Activated CD4-positive, alpha-beta T cell treated with anti-CD3 and anti-CD28 coated beads, Interleukin-2, amount 10 ng/mL, durations not matched to agents 7 days and 5 days (primary cell): ENCODE measurements around the gene TBC1D14. TPM values are rescaled to one million over a fixed set of nuclear protein-coding genes. Genes with fewer than 3 reads are reported as not detected.

Experiments
- CTCF ChIA-PET: fragments of 350-600 bp; sonication (Branson Sonifier 250); formaldehyde crosslinking; loops from one replicate; lab custom pipeline; 2021; ENCODE audit warnings: antibody characterized with exemption; lab: Charles Lee
- POLR2A ChIA-PET: fragments of 350-600 bp; sonication (Branson Sonifier 250); formaldehyde crosslinking; loops from one replicate; lab custom pipeline; 2021; ENCODE audit warnings: antibody characterized with exemption; lab: Charles Lee
- DNase-seq: peaks from one replicate; pipeline ENCODE4 v3.0.0-alpha.2; 2020
- H3K27ac Mint-ChIP-seq: one replicate; pipeline ENCODE4 v1.8.0; 2021; ENCODE audit warnings: mild to moderate bottlenecking, moderate library complexity, mixed read lengths
- H3K27me3 Mint-ChIP-seq: one replicate; pipeline ENCODE4 v1.8.0; 2021; ENCODE audit warnings: mixed read lengths
- H3K36me3 Mint-ChIP-seq: one replicate; pipeline ENCODE4 v1.8.0; 2021; ENCODE audit warnings: low read depth, mixed read lengths
- H3K4me1 Mint-ChIP-seq: one replicate; pipeline ENCODE4 v1.8.0; 2021; ENCODE audit warnings: mixed read lengths
- H3K4me3 Mint-ChIP-seq: one replicate; pipeline ENCODE4 v1.8.0; 2021; ENCODE audit warnings: mild to moderate bottlenecking, moderate library complexity, mixed read lengths
- H3K9me3 Mint-ChIP-seq: one replicate; pipeline ENCODE4 v1.8.0; 2021; ENCODE audit warnings: mixed read lengths
- total RNA-seq, 2 experiments: library from RNA; stranded (reverse); gene quantifications; one replicate each; pipeline ENCODE4 v1.2.3, GENCODE V29; 2021

Gene TBC1D14
- total RNA-seq, 2 experiments from 2014 or later: 50.1 to 50.2 TPM

DNA sequence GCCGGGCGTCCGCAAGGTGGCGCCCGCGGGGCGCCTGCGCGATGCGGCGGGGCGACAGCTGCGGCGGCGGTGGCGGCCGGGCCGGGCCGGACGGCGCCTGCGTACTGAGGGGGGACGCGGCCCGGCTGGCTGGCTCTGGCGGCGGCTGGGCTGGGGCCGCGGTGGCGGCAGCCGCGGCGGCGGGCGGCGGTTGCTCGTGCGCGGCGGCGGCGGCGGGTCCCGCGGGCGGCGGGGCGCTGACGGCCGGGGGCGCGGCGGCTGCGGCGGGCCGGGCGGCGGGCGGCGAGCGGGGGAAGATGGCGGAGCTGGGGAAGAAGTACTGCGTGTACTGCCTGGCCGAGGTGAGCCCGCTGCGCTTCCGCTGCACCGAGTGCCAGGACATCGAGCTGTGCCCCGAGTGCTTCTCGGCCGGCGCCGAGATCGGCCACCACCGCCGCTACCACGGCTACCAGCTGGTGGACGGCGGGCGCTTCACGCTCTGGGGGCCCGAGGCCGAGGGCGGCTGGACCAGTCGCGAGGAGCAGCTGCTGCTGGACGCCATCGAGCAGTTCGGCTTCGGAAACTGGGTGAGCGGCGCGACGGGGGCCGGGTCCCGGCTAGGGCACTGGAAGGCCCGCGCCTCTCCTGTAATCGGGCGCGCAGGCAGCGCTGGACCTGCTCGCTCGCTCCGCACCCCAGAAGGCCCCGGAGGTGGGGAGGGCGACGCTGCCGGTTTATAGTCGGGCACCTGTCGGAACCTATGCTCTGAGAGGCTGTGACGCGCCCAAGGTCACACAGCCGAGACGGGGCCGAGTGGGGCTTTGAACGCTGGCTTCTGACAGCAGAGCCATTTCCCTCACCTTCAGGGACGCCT, 133.9 kb downstream of the TBC1D14 start, which contains the start of gene TADA2B:
Gene TADA2B, plus strand, starts transcription at position 89 of the 853 bp plus-strand sequence. Its CDS starts 208 bp downstream, at position 297.
- no peaks in the 10 kb centered on the region for H3K9me3 Mint-ChIP-seq
- CTCF ChIA-PET: interaction anchor here (0.7 to 9.0 kb wide), 30 partner anchors 9 to 718 kb away, joined by 3 to 128 read pairs (median 5); partner anchors contain the start of genes GRPEL1 and MRFAP1L1

GRCh38 chr4:7044137-7044930, 134.7 kb downstream of the TBC1D14 start:
- DNase-seq: no peak
- peaks cover 46% of the 10 kb centered on the region for H3K4me1 Mint-ChIP-seq
- CTCF ChIA-PET: interaction anchor here (0.6 to 9.0 kb wide), 12 partner anchors 9 to 335 kb away, joined by 3 to 128 read pairs (median 5); partner anchors contain the start of genes GRPEL1 and MRFAP1L1

More for the DNA sequence above, 133.9 kb downstream of the TBC1D14 start, which contains the start of gene TADA2B:
- peak within 1 kb of the TSS; percentile 90 for H3K4me3 Mint-ChIP-seq
- H3K36me3 Mint-ChIP-seq: peaks cover 8% of the 10 kb centered on the region
- H3K4me1 Mint-ChIP-seq: peaks cover 43% of the 10 kb centered on the region
- DNase-seq: peak; percentile 63
- H3K27me3 Mint-ChIP-seq: peaks cover 6% of the 10 kb centered on the region
- POLR2A ChIA-PET: interaction anchor here (0.7 to 1.5 kb wide), 3 partner anchors 20 to 57 kb away, joined by 3 to 5 read pairs (median 4); no protein-coding TSS in a partner anchor
- H3K27ac Mint-ChIP-seq: peak within 1 kb of the TSS; percentile 87

GRCh38 chr4:7045553-7045952, 135.9 kb downstream of the TBC1D14 start:
- H3K36me3 Mint-ChIP-seq: peaks cover 8% of the 10 kb centered on the region
- H3K27me3 Mint-ChIP-seq: peaks cover 6% of the 10 kb centered on the region
- H3K4me1 Mint-ChIP-seq: peaks cover 46% of the 10 kb centered on the region
- H3K9me3 Mint-ChIP-seq: no peaks in the 10 kb centered on the region
- ChIA-PET CTCF (interaction anchor here (1.0 to 9.0 kb wide), 5 partner anchors 8 to 33 kb away, joined by 4 to 128 read pairs (median 5); partner anchors contain the start of gene GRPEL1), POLR2A (no interaction called here)
- no peak for DNase-seq
- peak overlapping the region; percentile 90 for H3K4me3 Mint-ChIP-seq
- H3K27ac Mint-ChIP-seq: no peak overlapping the region

More at GRCh38 chr4:7044137-7044930, 134.7 kb downstream of the TBC1D14 start:
- H3K36me3 Mint-ChIP-seq: peaks cover 8% of the 10 kb centered on the region
- POLR2A ChIA-PET: no interaction called here
- peak overlapping the region; percentile 90 for H3K4me3 Mint-ChIP-seq
- no peaks in the 10 kb centered on the region for H3K9me3 Mint-ChIP-seq
- peak overlapping the region; percentile 86 for H3K27ac Mint-ChIP-seq
- H3K27me3 Mint-ChIP-seq: peaks cover 6% of the 10 kb centered on the region

GRCh38 chr4:7045961-7046921, 136.6 kb downstream of the TBC1D14 start:
- H3K9me3 Mint-ChIP-seq: no peaks in the 10 kb centered on the region
- peaks cover 8% of the 10 kb centered on the region for H3K36me3 Mint-ChIP-seq
- CTCF ChIA-PET: interaction anchor here (1.0 to 9.0 kb wide), 6 partner anchors 7 to 33 kb away, joined by 3 to 128 read pairs (median 4); partner anchors contain the start of gene GRPEL1
- POLR2A ChIA-PET: no interaction called here
- peaks cover 6% of the 10 kb centered on the region for H3K27me3 Mint-ChIP-seq
- DNase-seq: no peak
- H3K27ac Mint-ChIP-seq: no peak overlapping the region
- H3K4me3 Mint-ChIP-seq: peak overlapping the region; percentile 90
- peaks cover 46% of the 10 kb centered on the region for H3K4me1 Mint-ChIP-seq

DNA sequence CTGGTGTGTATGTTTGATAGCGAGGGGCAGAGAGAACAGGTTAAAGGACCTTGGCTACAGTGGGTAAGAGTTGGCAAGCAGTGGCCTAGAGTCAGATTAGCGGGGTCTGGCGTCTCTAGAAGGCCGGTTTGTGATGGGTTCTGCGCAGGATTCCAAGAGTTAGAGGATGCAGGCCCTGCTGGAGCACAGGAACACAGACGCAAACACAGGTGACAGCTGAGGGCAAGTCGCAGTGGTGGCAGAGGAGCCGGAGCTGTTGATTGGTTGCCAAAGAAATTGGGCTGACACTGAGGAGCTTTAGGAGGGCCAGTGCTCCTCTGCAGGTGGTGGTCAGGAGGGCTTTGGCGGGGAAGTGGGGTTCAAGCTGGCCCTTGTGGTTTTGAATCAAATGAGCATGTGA, 137.3 kb downstream of the TBC1D14 start:
- POLR2A ChIA-PET: no interaction called here
- peaks cover under 1% of the 10 kb centered on the region for H3K27me3 Mint-ChIP-seq
- CTCF ChIA-PET: interaction anchor here (1.0 to 9.0 kb wide), 4 partner anchors 9 to 19 kb away, joined by 3 to 128 read pairs (median 6); partner anchors contain the start of gene GRPEL1
- H3K9me3 Mint-ChIP-seq: no peaks in the 10 kb centered on the region
- peak overlapping the region; percentile 57 for H3K27ac Mint-ChIP-seq
- H3K4me1 Mint-ChIP-seq: peaks cover 41% of the 10 kb centered on the region
- no peak overlapping the region for H3K4me3 Mint-ChIP-seq
- H3K36me3 Mint-ChIP-seq: peaks cover 8% of the 10 kb centered on the region
- DNase-seq: no peak

DNA sequence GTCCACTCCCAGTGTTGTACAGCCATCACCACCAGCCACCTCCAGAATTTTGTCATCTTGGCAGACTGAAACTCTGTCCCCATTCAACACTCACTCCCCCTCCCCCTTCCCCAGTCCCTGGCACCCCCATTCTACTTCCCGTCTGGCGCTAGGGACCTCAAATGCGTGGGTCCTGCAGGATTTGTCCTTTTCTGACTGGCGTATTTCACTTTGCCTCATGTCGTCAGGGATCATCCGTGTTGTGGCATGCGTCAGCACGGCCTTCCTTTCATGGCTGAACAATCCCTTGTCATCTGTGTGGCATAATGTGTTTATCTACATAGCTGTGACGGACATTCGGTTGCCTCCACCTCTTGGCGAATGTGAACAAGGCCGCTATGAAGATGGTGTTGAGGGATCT, 139.0 kb downstream of the TBC1D14 start:
- H3K27me3 Mint-ChIP-seq: no peaks in the 10 kb centered on the region
- ChIA-PET POLR2A (no interaction called here), CTCF (interaction anchor here (3.8 kb wide), 1 partner anchor 18 kb away, joined by 15 read pairs; the partner anchor contains the start of gene GRPEL1)
- peaks cover 46% of the 10 kb centered on the region for H3K4me1 Mint-ChIP-seq
- no peak overlapping the region for H3K27ac Mint-ChIP-seq
- peaks cover 8% of the 10 kb centered on the region for H3K36me3 Mint-ChIP-seq
- no peak overlapping the region for H3K4me3 Mint-ChIP-seq
- DNase-seq: no peak
- no peaks in the 10 kb centered on the region for H3K9me3 Mint-ChIP-seq

DNA sequence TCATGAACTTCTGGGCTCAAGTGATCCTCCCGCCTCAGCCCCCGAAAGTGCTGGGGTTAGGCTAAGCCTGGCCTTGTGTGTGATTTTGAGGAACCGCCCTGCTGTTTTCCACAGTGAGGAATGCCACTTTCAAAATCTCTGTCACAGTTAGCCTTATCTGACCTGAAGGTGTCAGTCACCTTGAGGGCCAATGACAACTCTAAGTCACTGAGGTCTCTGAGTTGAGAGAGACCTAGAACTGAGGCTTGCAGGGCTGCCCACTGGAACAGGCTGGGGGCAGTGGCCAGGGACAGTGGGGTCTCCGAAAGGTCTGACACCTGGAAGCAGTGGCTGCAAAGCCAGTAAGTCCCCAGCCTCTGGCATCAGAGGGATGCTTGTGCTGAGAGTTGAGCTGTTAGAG, 139.7 kb downstream of the TBC1D14 start:
- no peak for DNase-seq
- Mint-ChIP-seq H3K4me1 (peaks cover 50% of the 10 kb centered on the region), H3K4me3 (no peak overlapping the region), H3K9me3 (no peaks in the 10 kb centered on the region), H3K36me3 (peaks cover 14% of the 10 kb centered on the region), H3K27ac (no peak overlapping the region), H3K27me3 (no peaks in the 10 kb centered on the region)
- POLR2A ChIA-PET: no interaction called here
- CTCF ChIA-PET: interaction anchor here (1.3 to 3.8 kb wide), 2 partner anchors 18 to 31 kb away, joined by 3 to 15 read pairs; partner anchors contain the start of gene GRPEL1

GRCh38 chr4:7049739-7050138, 140.1 kb downstream of the TBC1D14 start:
- no peaks in the 10 kb centered on the region for H3K27me3 Mint-ChIP-seq
- no peak for DNase-seq
- H3K36me3 Mint-ChIP-seq: peaks cover 15% of the 10 kb centered on the region
- POLR2A ChIA-PET: no interaction called here
- CTCF ChIA-PET: interaction anchor here (1.3 to 3.8 kb wide), 2 partner anchors 17 to 31 kb away, joined by 3 to 15 read pairs; partner anchors contain the start of gene GRPEL1
- no peaks in the 10 kb centered on the region for H3K9me3 Mint-ChIP-seq
- H3K27ac Mint-ChIP-seq: no peak overlapping the region
- H3K4me1 Mint-ChIP-seq: peaks cover 48% of the 10 kb centered on the region
- no peak overlapping the region for H3K4me3 Mint-ChIP-seq

DNA sequence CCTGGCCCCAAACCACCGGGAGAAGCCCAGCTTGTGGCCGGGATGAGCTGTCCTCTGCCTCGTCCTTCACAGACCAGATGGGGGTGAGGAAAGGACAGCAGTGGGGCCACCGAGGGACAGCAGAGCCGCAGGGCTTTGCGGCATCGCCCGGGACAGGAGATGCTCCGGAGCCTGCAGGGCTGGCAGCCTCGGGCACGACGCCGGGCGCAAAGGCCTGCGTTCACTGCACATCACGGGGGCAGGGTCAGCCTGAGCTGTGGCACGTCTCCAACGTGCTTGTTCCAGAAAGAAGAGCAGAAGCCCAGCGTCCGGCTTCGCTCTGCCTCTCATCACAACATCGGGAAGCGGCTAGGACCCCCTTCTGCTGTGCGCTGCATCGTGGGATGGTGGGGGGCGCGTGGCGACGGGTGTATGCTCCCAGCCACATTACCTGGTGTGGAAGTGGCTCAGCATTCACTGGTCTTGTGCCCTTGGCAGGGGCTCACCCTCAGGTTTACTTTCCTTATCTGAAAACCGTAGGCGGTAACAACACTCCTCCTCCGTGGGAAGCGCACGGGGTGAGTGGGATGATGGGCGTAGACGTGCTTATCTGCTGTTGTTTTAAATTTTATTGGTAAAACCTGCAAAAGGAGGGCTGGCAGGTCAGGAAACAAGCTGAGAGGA, 141.0 kb downstream of the TBC1D14 start:
- Mint-ChIP-seq H3K27ac (no peak overlapping the region), H3K27me3 (no peaks in the 10 kb centered on the region), H3K4me3 (no peak overlapping the region), H3K4me1 (peaks cover 39% of the 10 kb centered on the region), H3K9me3 (no peaks in the 10 kb centered on the region), H3K36me3 (peaks cover 18% of the 10 kb centered on the region)
- POLR2A ChIA-PET: no interaction called here
- no peak for DNase-seq
- CTCF ChIA-PET: interaction anchor here (0.6 to 4.9 kb wide), 4 partner anchors 7 to 127 kb away, joined by 3 to 28 read pairs (median 9); partner anchors contain the start of genes GRPEL1 and TADA2B

DNA sequence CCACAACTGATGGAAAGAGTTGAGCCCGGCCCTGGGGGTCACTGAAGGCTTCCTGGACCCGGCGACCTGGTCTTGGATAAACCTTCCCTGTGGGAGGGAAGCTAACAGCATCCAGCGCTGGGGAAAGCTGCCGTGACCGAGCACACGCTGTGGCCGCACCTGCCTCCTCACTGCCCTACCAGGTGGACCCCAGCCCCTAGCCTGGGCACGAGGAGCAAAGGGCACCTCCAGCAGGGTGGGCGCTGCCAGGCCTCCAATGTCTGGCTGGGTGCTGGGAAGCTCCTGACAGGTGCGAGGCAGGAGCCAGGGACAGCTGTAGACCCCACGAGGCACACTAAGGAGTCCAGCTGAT, 141.5 kb downstream of the TBC1D14 start:
- peaks cover 36% of the 10 kb centered on the region for H3K4me1 Mint-ChIP-seq
- H3K4me3 Mint-ChIP-seq: no peak overlapping the region
- DNase-seq: no peak

More for the DNA sequence above, 141.5 kb downstream of the TBC1D14 start:
- H3K27ac Mint-ChIP-seq: no peak overlapping the region
- CTCF ChIA-PET: interaction anchor here (0.6 to 4.9 kb wide), 3 partner anchors 8 to 128 kb away, joined by 3 to 28 read pairs (median 15); partner anchors contain the start of genes GRPEL1 and TADA2B
- no peaks in the 10 kb centered on the region for H3K9me3 Mint-ChIP-seq
- peaks cover 17% of the 10 kb centered on the region for H3K36me3 Mint-ChIP-seq
- no peaks in the 10 kb centered on the region for H3K27me3 Mint-ChIP-seq
- POLR2A ChIA-PET: interaction anchor here (0.6 kb wide), 1 partner anchor 141 kb away, joined by 3 read pairs; the partner anchor contains the start of gene TBC1D14
